ENCODE data around the gene LYRM4. TPM values are rescaled to one million over a fixed set of nuclear protein-coding genes. Genes with fewer than 3 reads are reported as not detected.

The LYRM4 gene
- total and polyA plus RNA-seq, 2 experiments from 2014 or later, result 51.0 to 62.0 TPM

DNA sequence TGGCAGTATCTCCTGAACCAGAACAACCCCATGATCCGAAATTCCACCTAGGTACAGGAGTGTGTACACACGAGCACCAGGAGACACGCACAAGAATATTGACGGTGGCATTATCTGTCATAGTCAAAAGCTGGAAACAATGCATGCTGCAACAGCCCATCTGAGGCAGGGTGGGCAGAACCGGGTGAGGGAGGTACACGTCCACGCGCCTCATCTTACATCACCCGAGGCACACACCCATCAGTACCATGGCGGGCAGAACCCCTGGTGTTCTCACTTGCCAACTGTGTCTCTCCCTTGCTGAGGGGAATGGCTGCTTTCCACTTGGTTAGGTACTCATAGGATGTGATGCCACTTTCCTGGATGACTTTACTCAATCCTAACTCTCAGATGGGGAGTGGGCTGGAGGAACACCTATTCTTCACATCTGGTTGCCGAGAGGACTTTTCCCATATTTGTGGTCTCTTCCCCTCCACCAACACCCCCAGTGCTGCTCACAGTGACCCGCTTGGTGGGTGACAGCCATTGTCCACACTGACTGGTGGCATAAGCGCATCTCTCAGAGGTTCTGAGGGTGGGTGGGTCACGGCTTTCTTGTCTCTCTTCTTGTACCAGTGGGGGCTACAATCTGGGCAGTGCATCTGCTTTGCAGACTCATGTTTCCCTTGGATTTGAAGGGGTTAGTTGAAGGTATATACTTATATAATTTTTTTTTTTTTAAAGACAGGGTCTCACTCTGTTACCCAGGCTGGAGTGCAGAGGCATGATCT, 162.1 kb downstream of the LYRM4 start:
- Histone ChIP-seq H3K9me2 (ENCODE audit: insufficient read depth) (no peaks in the 10 kb centered on the region), H3K27me3 (ENCODE audit: insufficient read depth) (no peaks in the 10 kb centered on the region), H3K36me3 (ENCODE audit: insufficient read depth) (no peaks in the 10 kb centered on the region), H3F3A (replicated peaks; ENCODE audit: low read depth) (no peaks in the 10 kb centered on the region), H3K4me2 (no peak overlapping the region), H3K79me2 (replicated peaks; ENCODE audit: insufficient read depth) (no peaks in the 10 kb centered on the region), H3K27ac (ENCODE audit: low read depth) (no peak overlapping the region), H2AFZ (no peak overlapping the region), H3K4me3 (no peak overlapping the region), H3K4me1 (ENCODE audit: insufficient read depth) (no peaks in the 10 kb centered on the region), H4K20me1 (replicated peaks; ENCODE audit: insufficient read depth) (0 out of 2 replicates have a peak, but pooled peaks cover 3% of the 10 kb centered on the region)
- no peaks in the 10 kb centered on the region for H3K27me3 Mint-ChIP-seq (ENCODE audit: insufficient read depth, low read depth, poor library complexity)
- TF ChIP-seq ZNF114 (CRISPR knock-in tag; IDR thresholded peaks at IDR 0.05), result no peak
- TF ChIP-seq EZH2phosphoT487 (IDR thresholded peaks at IDR 0.05; ENCODE audit: unreplicated experiment), result no peak
- TF ChIP-seq EZH2 (IDR thresholded peaks at IDR 0.05; ENCODE audit: low read depth, unreplicated experiment), result no peak
- DNase-seq (ENCODE audit: low spot score) (no peak), ATAC-seq (no peak)
- H3K4me1 Mint-ChIP-seq, result no peaks in the 10 kb centered on the region
- no peak overlapping the region for H3K27ac Mint-ChIP-seq
- H3K36me3 Mint-ChIP-seq (ENCODE audit: low read depth), result no peaks in the 10 kb centered on the region; the same call in 2 of the 3 replicates
- H3K9me3 Mint-ChIP-seq, result peaks cover 7% of the 10 kb centered on the region
- no peak overlapping the region for H3K4me3 Mint-ChIP-seq

DNA sequence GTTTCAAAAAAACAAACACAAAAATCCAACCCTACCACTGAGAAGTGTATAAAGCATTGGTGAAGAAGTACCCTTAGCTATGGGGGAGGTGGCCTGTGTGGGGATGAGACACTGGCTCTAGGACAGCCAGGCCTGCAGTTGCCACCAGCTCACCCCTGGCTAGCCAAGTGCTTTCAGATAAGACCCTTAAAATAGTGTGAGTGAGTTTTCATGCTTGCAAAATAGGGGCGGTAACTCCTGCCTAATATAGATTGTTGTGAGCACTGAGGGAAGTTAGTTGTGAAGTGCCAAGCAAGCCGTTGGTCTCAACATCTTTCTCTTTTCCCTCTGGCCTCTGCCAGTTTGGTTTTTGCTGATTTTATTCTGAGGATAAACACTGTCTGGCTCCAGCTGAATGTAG, 164.3 kb downstream of the LYRM4 start:
- no peak for TF ChIP-seq EZH2 (IDR thresholded peaks at IDR 0.05; ENCODE audit: low read depth, unreplicated experiment)
- TF ChIP-seq, protein P1, sequence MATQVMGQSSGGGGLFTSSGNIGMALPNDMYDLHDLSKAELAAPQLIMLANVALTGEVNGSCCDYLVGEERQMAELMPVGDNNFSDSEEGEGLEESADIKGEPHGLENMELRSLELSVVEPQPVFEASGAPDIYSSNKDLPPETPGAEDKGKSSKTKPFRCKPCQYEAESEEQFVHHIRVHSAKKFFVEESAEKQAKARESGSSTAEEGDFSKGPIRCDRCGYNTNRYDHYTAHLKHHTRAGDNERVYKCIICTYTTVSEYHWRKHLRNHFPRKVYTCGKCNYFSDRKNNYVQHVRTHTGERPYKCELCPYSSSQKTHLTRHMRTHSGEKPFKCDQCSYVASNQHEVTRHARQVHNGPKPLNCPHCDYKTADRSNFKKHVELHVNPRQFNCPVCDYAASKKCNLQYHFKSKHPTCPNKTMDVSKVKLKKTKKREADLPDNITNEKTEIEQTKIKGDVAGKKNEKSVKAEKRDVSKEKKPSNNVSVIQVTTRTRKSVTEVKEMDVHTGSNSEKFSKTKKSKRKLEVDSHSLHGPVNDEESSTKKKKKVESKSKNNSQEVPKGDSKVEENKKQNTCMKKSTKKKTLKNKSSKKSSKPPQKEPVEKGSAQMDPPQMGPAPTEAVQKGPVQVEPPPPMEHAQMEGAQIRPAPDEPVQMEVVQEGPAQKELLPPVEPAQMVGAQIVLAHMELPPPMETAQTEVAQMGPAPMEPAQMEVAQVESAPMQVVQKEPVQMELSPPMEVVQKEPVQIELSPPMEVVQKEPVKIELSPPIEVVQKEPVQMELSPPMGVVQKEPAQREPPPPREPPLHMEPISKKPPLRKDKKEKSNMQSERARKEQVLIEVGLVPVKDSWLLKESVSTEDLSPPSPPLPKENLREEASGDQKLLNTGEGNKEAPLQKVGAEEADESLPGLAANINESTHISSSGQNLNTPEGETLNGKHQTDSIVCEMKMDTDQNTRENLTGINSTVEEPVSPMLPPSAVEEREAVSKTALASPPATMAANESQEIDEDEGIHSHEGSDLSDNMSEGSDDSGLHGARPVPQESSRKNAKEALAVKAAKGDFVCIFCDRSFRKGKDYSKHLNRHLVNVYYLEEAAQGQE (IDR thresholded peaks at IDR 0.05; ENCODE audit: unreplicated experiment), result no peak
- TF ChIP-seq, protein P2, sequence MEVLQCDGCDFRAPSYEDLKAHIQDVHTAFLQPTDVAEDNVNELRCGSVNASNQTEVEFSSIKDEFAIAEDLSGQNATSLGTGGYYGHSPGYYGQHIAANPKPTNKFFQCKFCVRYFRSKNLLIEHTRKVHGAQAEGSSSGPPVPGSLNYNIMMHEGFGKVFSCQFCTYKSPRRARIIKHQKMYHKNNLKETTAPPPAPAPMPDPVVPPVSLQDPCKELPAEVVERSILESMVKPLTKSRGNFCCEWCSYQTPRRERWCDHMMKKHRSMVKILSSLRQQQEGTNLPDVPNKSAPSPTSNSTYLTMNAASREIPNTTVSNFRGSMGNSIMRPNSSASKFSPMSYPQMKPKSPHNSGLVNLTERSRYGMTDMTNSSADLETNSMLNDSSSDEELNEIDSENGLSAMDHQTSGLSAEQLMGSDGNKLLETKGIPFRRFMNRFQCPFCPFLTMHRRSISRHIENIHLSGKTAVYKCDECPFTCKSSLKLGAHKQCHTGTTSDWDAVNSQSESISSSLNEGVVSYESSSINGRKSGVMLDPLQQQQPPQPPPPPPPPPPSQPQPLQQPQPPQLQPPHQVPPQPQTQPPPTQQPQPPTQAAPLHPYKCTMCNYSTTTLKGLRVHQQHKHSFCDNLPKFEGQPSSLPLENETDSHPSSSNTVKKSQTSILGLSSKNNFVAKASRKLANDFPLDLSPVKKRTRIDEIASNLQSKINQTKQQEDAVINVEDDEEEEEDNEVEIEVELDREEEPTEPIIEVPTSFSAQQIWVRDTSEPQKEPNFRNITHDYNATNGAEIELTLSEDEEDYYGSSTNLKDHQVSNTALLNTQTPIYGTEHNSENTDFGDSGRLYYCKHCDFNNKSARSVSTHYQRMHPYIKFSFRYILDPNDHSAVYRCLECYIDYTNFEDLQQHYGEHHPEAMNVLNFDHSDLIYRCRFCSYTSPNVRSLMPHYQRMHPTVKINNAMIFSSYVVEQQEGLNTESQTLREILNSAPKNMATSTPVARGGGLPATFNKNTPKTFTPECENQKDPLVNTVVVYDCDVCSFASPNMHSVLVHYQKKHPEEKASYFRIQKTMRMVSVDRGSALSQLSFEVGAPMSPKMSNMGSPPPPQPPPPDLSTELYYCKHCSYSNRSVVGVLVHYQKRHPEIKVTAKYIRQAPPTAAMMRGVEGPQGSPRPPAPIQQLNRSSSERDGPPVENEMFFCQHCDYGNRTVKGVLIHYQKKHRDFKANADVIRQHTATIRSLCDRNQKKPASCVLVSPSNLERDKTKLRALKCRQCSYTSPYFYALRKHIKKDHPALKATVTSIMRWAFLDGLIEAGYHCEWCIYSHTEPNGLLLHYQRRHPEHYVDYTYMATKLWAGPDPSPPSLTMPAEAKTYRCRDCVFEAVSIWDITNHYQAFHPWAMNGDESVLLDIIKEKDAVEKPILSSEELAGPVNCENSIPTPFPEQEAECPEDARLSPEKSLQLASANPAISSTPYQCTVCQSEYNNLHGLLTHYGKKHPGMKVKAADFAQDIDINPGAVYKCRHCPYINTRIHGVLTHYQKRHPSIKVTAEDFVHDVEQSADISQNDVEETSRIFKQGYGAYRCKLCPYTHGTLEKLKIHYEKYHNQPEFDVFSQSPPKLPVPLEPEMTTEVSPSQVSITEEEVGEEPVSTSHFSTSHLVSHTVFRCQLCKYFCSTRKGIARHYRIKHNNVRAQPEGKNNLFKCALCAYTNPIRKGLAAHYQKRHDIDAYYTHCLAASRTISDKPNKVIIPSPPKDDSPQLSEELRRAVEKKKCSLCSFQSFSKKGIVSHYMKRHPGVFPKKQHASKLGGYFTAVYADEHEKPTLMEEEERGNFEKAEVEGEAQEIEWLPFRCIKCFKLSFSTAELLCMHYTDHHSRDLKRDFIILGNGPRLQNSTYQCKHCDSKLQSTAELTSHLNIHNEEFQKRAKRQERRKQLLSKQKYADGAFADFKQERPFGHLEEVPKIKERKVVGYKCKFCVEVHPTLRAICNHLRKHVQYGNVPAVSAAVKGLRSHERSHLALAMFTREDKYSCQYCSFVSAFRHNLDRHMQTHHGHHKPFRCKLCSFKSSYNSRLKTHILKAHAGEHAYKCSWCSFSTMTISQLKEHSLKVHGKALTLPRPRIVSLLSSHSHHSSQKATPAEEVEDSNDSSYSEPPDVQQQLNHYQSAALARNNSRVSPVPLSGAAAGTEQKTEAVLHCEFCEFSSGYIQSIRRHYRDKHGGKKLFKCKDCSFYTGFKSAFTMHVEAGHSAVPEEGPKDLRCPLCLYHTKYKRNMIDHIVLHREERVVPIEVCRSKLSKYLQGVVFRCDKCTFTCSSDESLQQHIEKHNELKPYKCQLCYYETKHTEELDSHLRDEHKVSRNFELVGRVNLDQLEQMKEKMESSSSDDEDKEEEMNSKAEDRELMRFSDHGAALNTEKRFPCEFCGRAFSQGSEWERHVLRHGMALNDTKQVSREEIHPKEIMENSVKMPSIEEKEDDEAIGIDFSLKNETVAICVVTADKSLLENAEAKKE (CRISPR knock-in tag; IDR thresholded peaks at IDR 0.05), result no peak
- no peak for TF ChIP-seq ZNF331 (CRISPR knock-in tag; IDR thresholded peaks at IDR 0.05; ENCODE audit: low read depth)
- TF ChIP-seq JUNB (IDR thresholded peaks at IDR 0.05; ENCODE audit: unreplicated experiment), result no peak

More for the DNA sequence above, 164.3 kb downstream of the LYRM4 start:
- Histone ChIP-seq H3K9me2 (ENCODE audit: insufficient read depth) (no peaks in the 10 kb centered on the region), H3K79me2 (replicated peaks; ENCODE audit: insufficient read depth) (no peaks in the 10 kb centered on the region), H3K27ac (ENCODE audit: low read depth) (no peak overlapping the region), H4K20me1 (replicated peaks; ENCODE audit: insufficient read depth) (0 out of 2 replicates have a peak, but pooled peaks cover 3% of the 10 kb centered on the region), H3K36me3 (ENCODE audit: insufficient read depth) (no peaks in the 10 kb centered on the region), H3K4me2 (no peak overlapping the region), H3K4me3 (no peak overlapping the region), H3F3A (replicated peaks; ENCODE audit: low read depth) (no peaks in the 10 kb centered on the region), H2AFZ (no peak overlapping the region), H3K4me1 (ENCODE audit: insufficient read depth) (no peaks in the 10 kb centered on the region), H3K27me3 (ENCODE audit: insufficient read depth) (no peaks in the 10 kb centered on the region)
- ATAC-seq, result no peak
- Mint-ChIP-seq H3K36me3 (ENCODE audit: low read depth) (no peaks in the 10 kb centered on the region), H3K27ac (no peak overlapping the region), H3K9me3 (peaks cover 1% of the 10 kb centered on the region), H3K4me1 (no peaks in the 10 kb centered on the region), H3K27me3 (ENCODE audit: insufficient read depth, low read depth, poor library complexity) (peaks cover 2% of the 10 kb centered on the region), H3K4me3 (no peak overlapping the region)
- DNase-seq (ENCODE audit: low spot score), result no peak
